Kidney epithelial cell (primary cell): ENCODE results near the gene NEBL. TPM values are rescaled to one million over a fixed set of nuclear protein-coding genes. Genes with fewer than 3 reads are reported as not detected.

ENCODE experiments used
- DNase-seq: peaks from one replicate; pipeline ENCODE4 v3.0.0-alpha.2; 2010; ENCODE audit warnings: low read depth
- H3K27me3 ChIP-seq: 2 replicates; pipeline ENCODE4 v1.6.0; 2011; ENCODE audit warnings: low read length; ENCODE audit not compliant: control insufficient read depth, insufficient read depth
- H3K36me3 ChIP-seq: 2 replicates; pipeline ENCODE4 v1.5.1; 2011; ENCODE audit warnings: low read length; ENCODE audit not compliant: control insufficient read depth, insufficient read depth
- H3K4me3 ChIP-seq: 2 replicates; pipeline ENCODE4 v1.5.1; 2011; ENCODE audit warnings: low read depth, mild to moderate bottlenecking, control low read depth, low read length
- CTCF ChIP-seq: IDR thresholded peaks from 2 replicates; pipeline ENCODE4 v1.5.1; 2011; ENCODE audit warnings: mild to moderate bottlenecking, moderate library complexity, low read length, control low read depth, inconsistent platforms; ENCODE audit not compliant: insufficient read depth, poor library complexity, severe bottlenecking
- total RNA-seq: library from RNA; depleted of rRNA; stranded (reverse); fragments of >200 nt; gene quantifications from 2 replicates; pipeline ENCODE4 v1.2.3, GENCODE V29; 2015

NEBL gene
- total RNA-seq, 1 donor from 2014 or later, result 6.9 TPM

- DNase-seq, result no peak
- no peak for TF ChIP-seq CTCF
- no peak overlapping the region for H3K4me3 ChIP-seq
- H3K27me3 ChIP-seq, result no peaks in the 10 kb centered on the region
- H3K36me3 ChIP-seq, result no peaks in the 10 kb centered on the region
Measured at GRCh38 chr10:20863008-20863407, 34.1 kb downstream of the NEBL start.

- TF ChIP-seq CTCF, result peak; percentile 44
- no peak for DNase-seq
- no peaks in the 10 kb centered on the region for H3K36me3 ChIP-seq
- no peak overlapping the region for H3K4me3 ChIP-seq
- no peaks in the 10 kb centered on the region for H3K27me3 ChIP-seq
Measured at GRCh38 chr10:20858292-20859124, 38.6 kb downstream of the NEBL start.

GRCh38 chr10:20856484-20856883 lies 40.6 kb downstream of the NEBL start:
- TF ChIP-seq CTCF, result no peak
- Histone ChIP-seq H3K4me3 (no peak overlapping the region), H3K36me3 (no peaks in the 10 kb centered on the region), H3K27me3 (no peaks in the 10 kb centered on the region)
- DNase-seq, result no peak

GRCh38 chr10:20855398-20856038 lies 41.6 kb downstream of the NEBL start:
- no peak for DNase-seq
- peak; percentile 44 for TF ChIP-seq CTCF
- H3K27me3 ChIP-seq, result no peaks in the 10 kb centered on the region
- H3K36me3 ChIP-seq, result no peaks in the 10 kb centered on the region
- H3K4me3 ChIP-seq, result no peak overlapping the region

- H3K27me3 ChIP-seq, result no peaks in the 10 kb centered on the region
- DNase-seq, result no peak
- H3K36me3 ChIP-seq, result no peaks in the 10 kb centered on the region
- TF ChIP-seq CTCF, result no peak
- H3K4me3 ChIP-seq, result no peak overlapping the region
Measured at GRCh38 chr10:20853276-20853675, 43.8 kb downstream of the NEBL start.
